ENCODE data around the gene CDHR5.

- TF ChIP-seq ZNF274 (IDR thresholded peaks at IDR 0.05; ENCODE audit: low read depth, low read length) (no peak), SUZ12 (IDR thresholded peaks at IDR 0.05; ENCODE audit: extremely low read depth, insufficient read depth, insufficient read length) (no peak)
Measured at GRCh38 chr11:593347-593746, 31.4 kb downstream of the CDHR5 start.
